ENCODE results near the gene FHIT. TPM values are rescaled to one million over a fixed set of nuclear protein-coding genes. Genes with fewer than 3 reads are reported as not detected.

FHIT gene
- total RNA-seq, 1 donor from 2014 or later, result 7.9 TPM

DNA sequence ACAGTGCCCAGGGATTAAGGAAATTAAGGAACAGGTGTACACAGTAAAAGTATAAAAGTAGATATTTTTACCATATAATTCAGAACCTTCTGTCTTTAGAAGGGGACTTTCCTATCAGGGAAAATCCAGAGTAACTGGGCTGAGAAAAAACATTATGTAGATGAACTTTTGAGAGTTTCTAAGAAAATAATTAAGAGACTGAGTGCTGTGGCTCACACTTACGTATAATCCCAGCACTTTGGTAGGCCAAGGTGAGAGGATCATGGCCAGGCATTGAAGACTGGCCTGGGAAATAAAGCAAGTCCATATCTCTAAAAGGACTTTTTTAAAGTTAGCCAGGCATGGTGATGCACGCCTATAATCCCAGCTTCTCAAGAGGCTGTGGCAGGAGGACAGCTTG is 1021.8 kb downstream of the FHIT start:
- DNase-seq (ENCODE audit: low spot score), result no peak

- no peak for DNase-seq (ENCODE audit: low spot score)
Measured at GRCh38 chr3:60228823-60229222, 1022.4 kb downstream of the FHIT start.

DNA sequence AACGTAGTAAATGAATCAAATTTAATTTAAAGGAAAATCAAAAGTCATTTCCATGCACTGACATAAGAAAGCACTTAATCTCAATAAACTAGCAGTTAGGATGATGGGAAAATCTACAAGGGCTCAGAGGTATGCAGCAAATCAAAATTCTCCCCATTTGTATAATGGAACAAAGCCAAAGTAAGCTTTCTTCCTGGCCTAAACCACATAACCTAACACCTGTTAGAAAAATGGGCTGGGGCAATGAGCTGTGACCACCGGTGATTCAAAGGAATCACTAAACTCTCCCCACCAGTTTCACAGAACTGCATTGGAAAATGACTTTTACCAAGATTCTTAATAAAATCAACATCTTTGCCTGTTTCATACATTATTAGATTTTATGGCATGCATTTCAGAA is 1024.3 kb downstream of the FHIT start:
- no peak for DNase-seq (ENCODE audit: low spot score)

DNA sequence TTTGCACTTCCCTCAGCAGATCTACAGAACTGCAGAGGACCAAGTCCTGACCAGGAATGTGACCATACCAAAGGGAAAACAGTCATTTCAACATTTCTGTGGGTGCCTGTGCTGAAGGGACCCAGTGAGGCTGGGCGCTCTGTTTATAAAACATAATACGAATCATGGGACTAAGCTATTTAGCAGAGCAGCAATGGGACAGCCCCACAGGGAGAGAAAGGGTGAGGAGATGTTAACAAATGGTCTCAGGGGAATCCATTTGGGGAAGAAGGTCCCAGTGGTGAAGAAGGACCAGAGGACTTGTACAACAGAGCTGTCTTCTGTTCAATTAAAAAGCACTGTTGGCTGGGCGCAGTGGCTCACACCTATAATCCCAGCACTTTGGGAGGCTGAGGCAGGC is 1025.4 kb downstream of the FHIT start:
- no peak for DNase-seq (ENCODE audit: low spot score)

DNA sequence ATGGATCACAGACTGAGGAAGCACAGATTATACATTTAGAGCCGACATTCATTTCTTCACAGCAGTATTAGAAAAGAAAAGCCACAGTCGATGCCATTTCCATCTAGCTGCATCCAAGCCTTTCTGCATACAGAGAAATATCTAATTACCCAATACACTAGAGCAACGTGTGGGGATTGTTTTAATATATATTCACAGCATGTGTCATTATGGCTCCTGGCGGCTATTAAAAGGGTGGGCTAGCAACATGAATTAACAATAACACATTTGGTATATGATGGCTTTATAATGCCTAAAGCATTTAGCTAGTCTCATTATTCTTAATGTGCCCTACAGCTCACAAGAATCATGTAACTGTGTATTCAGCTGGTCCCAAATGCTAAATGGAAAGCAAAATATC is 1030.5 kb downstream of the FHIT start:
- no peak for DNase-seq (ENCODE audit: low spot score)

DNA sequence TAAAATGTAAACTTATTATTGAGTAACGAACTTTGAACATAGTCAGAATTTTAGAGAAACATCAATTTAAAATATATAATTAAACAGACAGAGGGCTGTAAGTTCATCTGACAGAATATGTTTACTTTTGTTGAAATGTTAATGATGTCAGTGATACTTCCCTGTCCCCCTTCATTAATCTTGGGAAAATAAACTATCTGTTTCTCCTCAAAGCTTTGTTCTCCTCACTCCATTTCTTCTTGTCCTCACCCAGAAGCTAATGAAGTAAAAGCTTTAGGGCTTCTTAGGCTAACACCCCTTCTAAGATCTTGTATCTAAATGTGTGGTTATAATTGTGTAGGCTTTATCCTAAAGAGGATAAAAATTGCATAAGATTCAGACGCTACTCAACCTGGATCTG is 1031.8 kb downstream of the FHIT start:
- no peak for DNase-seq (ENCODE audit: low spot score)

GRCh38 chr3:60217156-60217911 is 1033.9 kb downstream of the FHIT start:
- no peak for DNase-seq (ENCODE audit: low spot score)

DNA sequence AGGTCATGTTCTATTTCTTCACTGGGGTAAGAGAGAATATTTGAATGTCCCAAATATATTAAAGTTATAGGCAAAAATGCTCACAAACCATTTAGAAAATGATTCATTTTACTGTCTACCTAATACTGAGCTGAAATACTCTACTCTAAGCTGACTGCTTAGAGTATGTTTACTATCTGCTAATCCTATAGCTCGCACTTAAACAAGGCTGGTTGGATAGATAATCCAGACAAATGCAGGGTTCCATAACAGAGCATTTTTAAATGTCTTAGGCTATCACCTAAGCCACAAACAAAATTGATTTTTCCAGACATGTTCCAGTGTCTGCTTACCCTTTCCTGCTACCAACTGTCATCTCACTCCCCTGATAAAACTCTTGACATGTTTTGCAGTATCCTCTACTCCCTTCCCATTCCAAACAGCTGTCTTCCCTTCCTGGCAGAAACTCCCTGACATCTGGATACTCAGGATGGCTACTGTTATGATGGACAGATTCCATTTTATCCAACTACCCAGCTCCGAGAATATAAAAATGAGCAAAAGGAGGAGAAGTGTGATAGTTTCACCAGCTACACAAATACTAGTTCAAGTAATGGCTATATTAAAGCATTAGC is 1034.7 kb downstream of the FHIT start:
- DNase-seq (ENCODE audit: low spot score), result peak; percentile 47

DNA sequence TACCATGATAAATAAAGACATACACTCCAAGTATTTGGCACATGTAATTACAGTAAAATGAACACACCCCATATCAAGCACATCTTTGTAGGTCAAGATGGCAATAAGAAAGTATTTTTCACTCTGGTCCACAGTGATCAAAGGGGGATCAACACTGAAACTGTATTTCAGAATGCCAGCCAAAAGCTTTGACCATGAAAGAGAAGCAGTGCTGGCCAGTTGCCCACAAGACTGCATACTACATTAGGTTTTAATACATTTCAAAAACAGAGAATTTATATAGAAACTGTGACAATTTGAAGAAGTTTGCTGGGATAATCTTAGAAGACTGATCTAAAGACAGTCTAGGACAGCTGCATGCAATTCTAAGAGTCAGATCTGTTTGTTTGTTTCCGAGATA is 1035.3 kb downstream of the FHIT start:
- DNase-seq (ENCODE audit: low spot score), result peak; percentile 65

DNA sequence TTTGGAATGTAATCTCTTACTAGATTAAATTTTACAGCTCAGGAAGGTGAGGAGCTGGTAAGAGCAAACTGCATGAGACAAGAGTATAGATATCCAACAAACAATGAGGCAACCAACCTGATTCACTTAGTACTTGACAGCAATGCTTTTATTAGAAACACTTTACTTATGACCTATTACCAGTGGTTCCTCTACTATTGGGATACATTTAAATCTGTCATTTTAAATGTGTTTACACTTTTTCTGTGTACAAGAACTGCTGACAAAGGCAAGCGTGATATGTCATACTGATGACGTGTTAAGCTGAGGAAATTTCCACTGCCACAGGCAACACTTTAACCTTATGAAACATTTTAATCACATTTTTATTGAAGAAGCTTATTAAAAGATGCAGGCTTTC is 1043.3 kb downstream of the FHIT start:
- DNase-seq (ENCODE audit: low spot score), result no peak

GRCh38 chr3:60206206-60206605 is 1045.0 kb downstream of the FHIT start:
- DNase-seq (ENCODE audit: low spot score), result no peak

GRCh38 chr3:60202052-60202726 is 1049.1 kb downstream of the FHIT start:
- no peak for DNase-seq (ENCODE audit: low spot score)

DNA sequence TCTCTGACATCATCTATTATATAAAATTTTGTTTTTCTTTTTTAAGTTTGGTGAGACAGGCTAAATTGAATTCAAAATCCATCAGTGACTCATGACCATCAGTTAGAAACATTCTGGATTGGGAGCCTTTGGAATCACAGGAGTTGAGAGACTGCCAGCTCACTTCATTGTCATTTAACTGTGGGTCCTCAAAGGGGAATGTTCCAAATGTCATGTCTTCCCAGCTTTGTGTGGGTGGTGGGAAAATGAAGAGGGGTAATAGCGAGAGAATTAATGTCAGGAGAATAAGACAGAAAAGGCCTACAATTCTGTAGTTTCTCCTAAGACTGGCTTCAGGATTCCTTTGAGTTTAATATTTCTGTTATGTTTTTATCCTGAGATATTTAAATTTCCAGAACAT is 1051.9 kb downstream of the FHIT start:
- no peak for DNase-seq (ENCODE audit: low spot score)

DNA sequence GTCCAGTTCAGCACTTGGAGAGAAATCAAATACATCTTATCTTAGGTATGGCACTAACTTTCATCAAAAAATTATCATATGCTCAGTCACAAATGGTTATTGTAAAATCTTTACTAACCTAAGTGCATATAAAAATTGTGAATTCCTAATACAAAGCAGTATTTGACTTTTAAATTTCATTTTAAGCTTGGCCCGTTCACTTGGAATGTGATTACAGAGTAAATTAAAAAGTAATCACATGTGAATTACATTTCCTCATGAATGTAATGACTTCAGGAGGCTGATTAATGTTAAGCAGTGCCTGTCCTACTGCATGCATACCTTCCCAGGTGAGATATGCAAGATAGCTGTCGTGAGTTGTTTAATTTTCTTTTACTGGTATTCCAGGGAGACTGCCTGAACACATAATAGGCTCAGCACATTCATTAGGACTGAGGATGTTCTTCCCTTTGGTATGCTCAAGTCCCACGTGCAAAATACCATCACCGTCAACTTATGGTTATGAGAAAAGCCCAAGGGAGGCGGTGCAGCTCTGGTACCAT is 1053.0 kb downstream of the FHIT start:
- DNase-seq (ENCODE audit: low spot score), result no peak

GRCh38 chr3:60192297-60193114 is 1058.7 kb downstream of the FHIT start:
- no peak for DNase-seq (ENCODE audit: low spot score)

- DNase-seq (ENCODE audit: low spot score), result no peak
Measured at GRCh38 chr3:60190073-60190472, 1061.2 kb downstream of the FHIT start.

DNA sequence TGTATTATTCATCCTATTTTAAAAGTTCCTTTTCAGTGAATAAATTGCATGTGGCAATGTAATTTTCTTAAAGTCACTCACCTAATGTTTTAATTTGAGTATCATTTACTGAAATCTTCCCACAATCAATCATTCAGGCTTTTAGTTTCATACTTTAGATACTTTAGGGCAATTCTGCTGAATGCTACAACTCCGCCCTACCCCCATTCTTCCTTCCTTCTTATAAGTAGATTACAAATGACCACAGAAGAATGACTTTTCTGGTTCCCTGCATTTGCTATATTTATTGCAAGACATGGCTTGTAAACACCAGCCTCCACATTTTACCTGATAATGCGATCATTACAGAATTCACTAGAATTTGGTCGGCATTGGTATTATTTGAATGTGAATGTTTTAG is 1061.9 kb downstream of the FHIT start:
- DNase-seq (ENCODE audit: low spot score), result no peak

DNA sequence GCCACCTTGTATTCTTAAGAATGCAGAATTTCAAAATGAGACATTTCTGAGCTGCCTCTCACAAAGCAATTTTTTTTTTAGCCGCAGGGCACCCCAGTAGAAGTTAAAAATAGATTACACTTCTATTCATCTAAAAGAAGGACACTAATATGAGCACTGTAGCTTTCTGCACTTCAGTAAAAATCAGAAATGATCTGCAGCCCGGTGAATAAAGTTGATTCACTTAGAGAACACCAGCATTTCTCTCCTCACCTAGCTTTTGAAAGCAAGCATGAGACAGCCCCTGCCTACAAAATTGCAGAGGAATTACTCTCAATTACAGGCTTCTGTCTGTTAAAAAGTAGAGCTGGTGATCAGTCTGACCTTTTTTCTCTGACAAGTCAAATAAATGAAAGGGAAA is 1062.4 kb downstream of the FHIT start:
- DNase-seq (ENCODE audit: low spot score), result peak; percentile 19

DNA sequence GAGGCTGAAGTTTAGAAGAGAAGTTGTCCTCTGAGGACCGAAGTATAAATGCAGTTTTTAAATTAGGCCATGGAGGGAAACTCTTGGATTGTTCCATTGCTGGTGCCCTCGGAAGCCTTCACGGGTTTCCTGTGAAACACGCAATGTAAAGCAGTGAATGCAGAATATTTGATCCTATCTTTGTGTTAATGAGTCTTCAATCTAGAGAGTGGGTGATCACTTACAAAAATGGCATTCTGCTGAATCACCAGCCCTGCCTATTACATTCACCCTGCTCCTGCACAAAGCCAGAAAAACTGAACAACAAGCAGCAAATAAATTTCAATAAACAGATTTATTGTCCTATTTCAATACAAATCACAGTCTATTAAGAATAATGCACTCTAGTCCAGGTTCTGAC is 1063.9 kb downstream of the FHIT start:
- DNase-seq (ENCODE audit: low spot score), result no peak

GRCh38 chr3:60186359-60186758 is 1064.9 kb downstream of the FHIT start:
- no peak for DNase-seq (ENCODE audit: low spot score)

DNA sequence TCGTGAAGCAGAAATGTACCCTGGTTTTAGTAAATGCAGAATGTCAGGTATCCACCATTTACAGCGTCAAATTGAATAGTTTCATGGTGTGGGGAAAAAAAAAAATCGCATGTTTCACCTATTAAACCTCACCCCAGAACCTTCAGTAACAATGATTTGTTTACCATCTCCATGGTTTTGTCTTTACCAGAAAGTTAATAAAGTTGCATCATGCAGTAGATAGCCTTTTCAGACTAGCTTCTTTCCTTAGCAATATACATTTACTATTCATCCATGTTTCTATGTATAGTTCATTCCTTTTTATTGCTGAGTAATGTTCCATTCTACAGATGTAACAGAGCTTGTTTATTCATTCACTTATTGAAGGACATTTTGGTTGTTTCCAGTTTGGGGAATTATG is 1066.1 kb downstream of the FHIT start:
- no peak for DNase-seq (ENCODE audit: low spot score)

DNA sequence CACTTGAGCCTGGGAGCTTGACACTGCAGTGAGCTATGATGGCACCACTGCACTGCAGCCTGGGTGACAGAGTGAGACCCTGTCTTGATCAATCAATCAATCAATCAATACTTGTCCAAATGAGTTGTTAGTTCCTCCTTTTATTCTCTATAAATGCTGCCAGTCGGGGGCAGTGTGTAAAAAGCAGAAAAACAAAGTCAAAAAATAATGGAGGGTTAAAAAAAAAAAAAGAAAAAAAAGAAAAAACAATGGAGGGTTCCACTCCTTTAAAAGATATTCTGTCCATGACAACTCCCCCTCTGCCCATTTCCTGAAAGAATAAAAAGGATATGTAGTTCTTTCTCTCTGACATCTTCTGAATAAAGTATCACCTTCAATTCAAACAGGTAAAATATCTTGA is 1068.6 kb downstream of the FHIT start:
- DNase-seq (ENCODE audit: low spot score), result no peak

Data from umbilical cord (tissue), 2 donors.